Inflammatory macrophage (primary cell): ENCODE results near the gene OR2A25.

Source experiments
- DNase-seq, 2 donors: peaks; one replicate each; pipeline ENCODE4 v3.0.0-alpha.2; 2020 to 2022

The OR2A25 gene

DNA sequence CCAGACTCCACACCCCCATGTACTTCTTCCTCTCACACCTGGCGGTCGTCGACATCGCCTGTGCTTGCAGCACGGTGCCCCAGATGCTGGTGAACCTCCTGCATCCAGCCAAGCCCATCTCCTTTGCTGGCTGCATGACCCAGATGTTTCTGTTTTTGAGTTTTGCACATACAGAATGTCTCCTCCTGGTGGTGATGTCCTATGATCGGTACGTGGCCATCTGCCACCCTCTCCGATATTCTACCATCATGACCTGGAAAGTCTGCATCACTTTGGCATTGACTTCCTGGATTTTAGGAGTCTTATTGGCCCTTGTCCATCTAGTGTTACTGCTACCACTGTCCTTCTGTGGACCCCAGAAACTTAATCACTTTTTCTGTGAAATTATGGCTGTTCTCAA lies 4.8 kb downstream of the OR2A25 start:
- DNase-seq, result no peak

DNA sequence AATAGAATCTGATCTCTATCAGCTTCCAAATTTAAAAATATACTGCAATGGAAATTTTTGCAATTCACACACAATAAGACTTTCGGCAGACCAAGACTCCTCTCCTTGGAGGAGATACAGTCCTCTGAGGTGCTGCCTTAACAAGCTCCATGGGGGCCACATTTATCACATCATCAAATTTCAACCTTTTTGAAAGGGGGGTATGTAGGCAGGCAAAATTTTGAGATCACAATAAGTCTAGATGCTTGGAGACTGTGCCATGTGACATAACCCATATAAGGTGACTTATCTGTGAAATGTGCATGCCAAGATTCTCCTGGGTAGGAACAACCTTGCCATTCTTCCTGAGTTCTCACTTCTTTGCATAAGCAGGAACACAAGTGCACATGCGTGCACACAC lies 16.4 kb downstream of the OR2A25 start, which contains the start of gene OR2A12:
TSS of gene OR2A12 (plus strand) at position 301 of the 400 bp plus-strand sequence. CDS start 8,830 bp downstream, outside the sequence.
- no peak for DNase-seq

DNA sequence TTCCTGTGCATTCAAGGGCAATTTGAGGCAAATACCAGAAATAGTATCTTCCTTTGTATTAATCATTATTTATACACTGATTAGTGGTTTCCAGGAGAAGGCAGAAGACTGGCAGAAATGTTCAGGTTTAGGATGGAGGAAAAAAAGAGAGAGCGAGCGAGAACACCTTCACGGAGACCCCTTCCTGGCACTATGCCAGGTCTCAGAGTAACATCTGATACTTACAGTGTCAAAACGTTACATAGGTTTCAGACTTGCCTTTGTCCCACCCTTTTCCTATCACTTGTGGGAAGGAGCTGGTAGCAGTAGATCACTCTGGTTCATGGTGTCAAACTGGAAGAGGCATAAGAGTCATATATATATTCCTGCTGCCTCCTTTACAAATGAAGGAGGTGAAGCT lies 17.1 kb downstream of the OR2A25 start:
- DNase-seq, result no peak

DNA sequence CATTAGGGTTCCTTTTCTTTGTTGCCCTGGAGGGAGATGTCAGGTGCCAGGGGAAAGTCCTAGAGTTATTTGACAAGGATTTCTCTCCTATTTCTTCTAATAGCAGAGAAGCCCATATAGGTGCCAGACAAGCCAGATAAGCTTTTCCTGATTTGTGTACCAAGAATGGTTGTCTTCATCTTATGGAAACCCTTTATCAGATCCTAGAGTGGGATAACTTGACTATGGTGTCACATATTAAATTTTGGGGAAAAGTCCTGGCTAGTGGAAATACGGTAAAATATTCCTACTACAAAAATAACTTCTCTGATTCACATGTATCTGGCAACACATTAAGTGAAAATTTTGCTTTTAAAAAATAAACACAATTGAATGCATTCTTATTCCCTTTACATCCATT lies 17.6 kb downstream of the OR2A25 start:
- DNase-seq, result no peak

DNA sequence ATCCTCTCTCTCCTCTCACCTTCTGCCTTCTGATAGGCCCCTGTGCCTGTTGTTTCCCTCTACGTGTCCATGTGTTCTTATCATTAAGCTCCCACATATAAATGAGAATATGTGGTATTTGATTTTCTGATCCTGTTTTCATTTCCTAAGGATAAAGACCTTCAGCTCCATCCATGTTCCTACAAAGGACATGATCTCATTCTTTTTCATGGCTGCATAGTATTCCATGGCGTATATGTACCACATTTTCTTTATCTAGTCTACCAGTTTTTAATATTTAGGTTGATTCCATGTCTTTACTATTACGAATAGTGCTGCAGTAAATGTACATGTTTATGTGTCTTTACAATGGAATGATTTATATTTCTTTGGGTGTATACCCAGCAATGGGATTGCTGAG lies 21.1 kb downstream of the OR2A25 start:
- DNase-seq, result no peak

DNA sequence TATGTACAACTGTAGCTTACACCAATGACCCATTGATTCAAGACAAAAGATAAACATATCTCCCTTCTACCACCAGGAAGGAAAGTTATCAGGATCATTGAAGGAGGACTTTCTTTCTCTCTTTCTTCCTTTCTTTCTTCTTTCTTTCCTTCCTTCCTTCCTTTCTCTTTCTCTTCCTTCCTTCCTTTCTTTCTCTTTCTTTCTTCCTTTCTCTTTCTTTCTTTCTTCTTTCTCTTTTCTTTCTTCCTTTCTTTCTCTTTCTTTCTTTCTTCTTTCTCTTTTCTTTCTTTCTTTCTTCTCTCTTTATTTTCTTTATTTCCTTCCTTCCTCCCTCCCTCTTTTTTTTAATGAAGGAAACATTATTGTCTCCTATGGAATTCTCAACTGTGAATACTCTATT lies 29.2 kb downstream of the OR2A25 start:
- no peak for DNase-seq

DNA sequence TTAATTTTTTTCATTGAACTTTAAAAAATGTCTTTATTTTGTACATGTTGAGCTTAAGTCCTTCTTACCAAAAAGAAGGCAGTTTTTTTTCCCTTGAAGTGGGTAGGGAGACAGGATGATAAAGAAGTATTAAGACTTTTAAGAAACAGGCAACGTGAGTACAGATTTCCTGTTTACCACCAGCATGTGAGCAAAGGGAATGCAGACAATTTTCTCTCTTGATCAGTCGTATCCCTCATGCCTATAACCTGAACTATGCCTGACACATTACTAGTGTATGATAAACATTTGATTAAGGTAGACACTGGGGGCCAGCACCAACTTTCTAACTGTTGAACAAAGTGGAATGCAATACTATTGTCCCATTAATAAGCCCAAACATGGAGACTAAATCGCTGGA lies 31.0 kb downstream of the OR2A25 start:
- DNase-seq, result no peak

DNA sequence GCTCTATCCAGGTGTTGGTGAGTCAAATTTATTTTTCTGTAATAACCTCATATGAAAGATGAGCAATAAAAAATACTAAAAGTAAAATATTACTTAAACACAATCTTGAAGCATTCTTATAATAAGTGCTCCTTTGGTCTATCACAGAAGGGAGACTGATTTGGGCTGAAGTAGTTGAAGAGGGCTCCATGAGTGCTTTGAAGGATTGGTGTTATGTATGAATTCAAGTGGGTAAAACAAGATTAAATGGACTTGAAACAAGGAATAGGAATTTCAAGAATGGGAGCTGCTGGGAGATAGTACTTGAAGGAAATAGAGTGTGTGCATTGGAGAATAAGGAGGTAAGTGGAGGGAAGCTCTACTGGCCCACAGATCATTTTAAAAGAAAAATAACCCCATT lies 32.4 kb downstream of the OR2A25 start:
- no peak for DNase-seq

DNA sequence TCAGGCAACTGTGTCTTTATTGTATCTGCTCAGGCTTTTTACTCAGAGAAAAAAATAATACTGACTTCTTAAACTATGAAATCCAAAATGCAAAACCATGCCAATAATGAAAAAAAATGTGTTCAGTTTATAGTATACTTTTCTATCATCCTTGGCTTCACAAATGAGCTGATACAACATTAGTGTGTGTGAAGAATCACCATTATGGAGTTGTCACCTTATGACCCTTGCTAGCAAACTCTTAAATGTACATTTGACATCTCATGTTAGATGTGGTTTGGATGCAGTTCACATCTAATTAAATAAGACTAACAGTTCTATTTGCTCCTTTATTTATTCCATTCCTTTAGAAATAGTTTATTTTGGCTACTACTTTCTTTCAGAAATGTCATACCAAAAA lies 35.6 kb downstream of the OR2A25 start:
- no peak for DNase-seq

DNA sequence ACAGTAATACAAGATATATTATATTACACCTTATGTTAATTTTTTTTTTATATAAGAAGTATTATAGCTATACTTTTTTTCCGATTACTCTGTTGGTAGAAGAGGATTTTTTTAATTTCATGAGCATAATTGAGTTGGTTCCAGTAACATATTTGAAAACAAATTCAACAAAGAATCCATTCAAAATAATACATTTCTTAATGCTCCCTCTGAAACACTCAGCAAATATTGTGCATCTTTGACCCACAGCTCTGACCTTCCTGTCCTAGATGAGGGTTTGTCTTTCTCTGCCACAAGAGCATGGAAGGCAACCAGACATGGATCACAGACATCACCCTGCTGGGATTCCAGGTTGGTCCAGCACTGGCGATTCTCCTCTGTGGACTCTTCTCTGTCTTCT lies 39.7 kb downstream of the OR2A25 start, which contains the start of gene OR2A2:
TSS of gene OR2A2 (plus strand) at position 301 of the 400 bp plus-strand sequence. CDS start at position 301, 0 bp downstream.
- no peak for DNase-seq

DNA sequence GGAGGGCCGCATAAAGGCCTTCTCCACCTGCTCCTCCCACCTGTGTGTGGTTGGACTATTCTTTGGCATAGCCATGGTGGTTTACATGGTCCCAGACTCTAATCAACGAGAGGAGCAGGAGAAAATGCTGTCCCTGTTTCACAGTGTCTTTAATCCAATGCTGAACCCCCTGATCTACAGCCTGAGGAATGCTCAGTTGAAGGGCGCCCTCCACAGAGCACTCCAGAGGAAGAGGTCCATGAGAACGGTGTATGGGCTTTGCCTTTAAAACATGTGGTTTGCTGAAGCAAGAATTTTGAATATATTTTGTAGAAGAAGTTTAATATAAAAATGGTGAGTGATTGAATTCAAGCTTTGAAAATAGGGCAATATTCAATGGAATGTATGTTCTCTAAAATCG lies 40.7 kb downstream of the OR2A25 start:
- DNase-seq, result no peak

DNA sequence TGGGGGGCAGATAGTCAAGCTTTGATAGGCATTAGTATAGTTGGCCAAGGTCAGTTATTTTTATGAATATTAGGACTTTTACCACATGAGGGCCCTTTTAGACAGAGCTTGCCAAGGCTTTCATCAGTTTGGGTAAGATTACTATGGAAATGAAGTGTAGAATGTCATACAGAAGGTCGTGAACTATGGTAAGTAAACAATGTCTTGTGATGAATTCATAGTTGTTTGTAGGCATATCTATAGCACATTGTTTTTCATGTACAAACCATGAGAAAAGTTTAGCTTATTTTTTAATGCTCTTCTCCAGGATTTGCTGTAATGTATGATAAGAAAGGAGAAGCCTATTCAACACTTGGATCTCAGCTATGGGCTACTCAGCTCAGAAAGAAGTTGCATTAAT lies 44.0 kb downstream of the OR2A25 start:
- no peak for DNase-seq

DNA sequence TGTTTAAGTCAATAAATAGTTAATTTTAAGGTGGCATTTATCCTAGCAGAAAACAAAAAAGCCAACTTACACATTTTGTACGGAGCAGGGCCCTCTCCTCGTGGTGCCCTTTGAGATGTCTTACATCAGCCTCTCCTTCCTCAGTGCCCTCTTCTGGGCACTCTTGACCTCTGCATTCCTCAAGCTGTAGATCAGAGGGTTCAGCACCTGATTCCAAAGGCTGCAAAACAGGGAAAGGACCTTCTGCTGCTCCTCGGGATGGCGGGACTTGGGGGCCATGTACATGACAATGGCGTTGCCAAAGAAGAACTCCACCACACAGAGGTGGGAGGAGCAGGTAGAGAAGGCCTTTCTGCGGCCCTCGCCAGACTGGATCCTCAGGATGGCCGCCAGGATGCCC lies 48.7 kb downstream of the OR2A25 start:
- DNase-seq, result no peak

DNA sequence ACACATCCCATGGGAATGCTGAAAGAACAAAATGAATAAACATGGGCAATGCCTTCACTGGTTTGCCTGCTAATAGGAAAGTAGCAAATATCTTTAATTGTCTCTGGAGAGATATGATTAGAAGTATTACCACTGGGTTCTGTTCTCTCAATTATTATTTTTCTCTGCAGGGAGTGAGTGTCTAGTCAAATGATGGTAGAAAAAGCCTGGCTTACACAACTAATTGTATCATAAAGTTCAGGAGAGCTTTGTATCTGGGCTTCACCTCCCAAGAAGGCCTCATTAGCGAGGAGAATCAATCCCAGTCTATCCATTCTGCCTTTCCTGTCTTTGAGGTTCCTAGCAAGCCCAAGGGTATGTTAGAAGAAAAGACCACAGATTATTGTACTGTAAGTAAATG lies 53.3 kb downstream of the OR2A25 start, which contains the start of gene OR2A14:
TSS of gene OR2A14 (plus strand) at position 301 of the 400 bp plus-strand sequence. CDS start 5,937 bp downstream, outside the sequence.
- DNase-seq, result no peak
